K562 (cell line): Measurements from ENCODE around the gene IFNG-AS1. TPM values are rescaled to one million over a fixed set of nuclear protein-coding genes. Genes with fewer than 3 reads are reported as not detected.

Experiments used
- ATAC-seq: fragments of 200-7000 bp; cut with Tn5 transposase; 3 replicates; pipeline ENCODE4 v1.9.1; 2020; ENCODE audit warnings: moderate library complexity
- BruUV-seq: library from RNA; stranded (reverse); fragments of 400-500 nt; replicated peaks from 2 replicates; lab custom pipeline; 2021; lab: Mats Ljungman, UMichigan
- CTCF ChIA-PET: fragments of 300-600 bp; formaldehyde crosslinking; extraction: SDS; loops from one replicate; lab custom pipeline; 2021; ENCODE audit warnings: low intra/inter-chr PET ratio; lab: Yijun Ruan, JAX
- POLR2A ChIA-PET: fragments of 300-600, 350-650 bp; sonication (Branson Sonifier 250); formaldehyde crosslinking; extraction: SDS; loops from one replicate; lab custom pipeline; 2021; ENCODE audit warnings: antibody characterized with exemption, inconsistent platforms; lab: Yijun Ruan, JAX
- DNase-seq, 4 experiments: peaks; one replicate each; pipeline versions ENCODE4 v3.0.0 to v3.0.0-alpha.2; 2011 to 2018; ENCODE audit warnings: low spot score in 3 of 4, mixed read lengths in 3 of 4; ENCODE audit errors: extremely low read depth in 1 of 4
- FAIRE-seq: peaks from 2 replicates; lab custom pipeline; 2011; peaks lifted over from hg19 to GRCh38; lab: Jason Lieb, UNC
- H2AFZ ChIP-seq: 2 replicates; pipeline ENCODE4 v1.6.0; 2011; ENCODE audit warnings: low read depth, low read length, control low read depth, inconsistent platforms
- H3K27ac ChIP-seq: fragments of 200-600 bp; 3 replicates; pipeline ENCODE4 v1.8.0; 2011; ENCODE audit warnings: low read depth, mild to moderate bottlenecking, control low read depth, inconsistent platforms, low read length, moderate library complexity, mixed read lengths; ENCODE audit errors: extremely low read depth
- H3K27me3 ChIP-seq, 2 experiments: fragments of 300-600 bp in 1 of 2; 2 replicates in 1 of 2; 3 replicates in 1 of 2; pipeline versions ENCODE4 v1.6.0 to v1.8.0; 2011; ENCODE audit warnings: inconsistent platforms in 2 of 2, low read length in 2 of 2, mild to moderate bottlenecking in 1 of 2, mixed read lengths in 1 of 2, moderate library complexity in 1 of 2; ENCODE audit not compliant: control insufficient read depth in 2 of 2, insufficient read depth in 2 of 2
- H3K36me3 ChIP-seq: fragments of 300-600 bp; 3 replicates; pipeline ENCODE4 v1.8.0; 2011; ENCODE audit warnings: mild to moderate bottlenecking, low read length, inconsistent platforms; ENCODE audit not compliant: control insufficient read depth, insufficient read depth
- H3K4me1 ChIP-seq, 2 experiments: fragments of 200-600 bp in 1 of 2; replicated peaks in 1 of 2; 2 replicates in 1 of 2; 3 replicates in 1 of 2; pipeline versions ENCODE4 v1.5.1 to v1.8.0; 2011; ENCODE audit warnings: inconsistent platforms in 2 of 2, low read length in 2 of 2, mild to moderate bottlenecking in 1 of 2, mixed read lengths in 1 of 2, moderate library complexity in 1 of 2; ENCODE audit not compliant: control insufficient read depth in 2 of 2, insufficient read depth in 2 of 2
- H3K4me2 ChIP-seq: 2 replicates; pipeline ENCODE4 v1.6.1; 2011; ENCODE audit warnings: low read length, control low read depth, inconsistent platforms, mixed read lengths; ENCODE audit not compliant: insufficient read depth
- H3K4me3 ChIP-seq: fragments of 200-600 bp; sonication (generic), shearing (Covaris generic); 2 replicates; pipeline ENCODE4 v1.5.1; 2016; ENCODE audit warnings: control low read depth, inconsistent platforms
- H3K79me2 ChIP-seq: fragments of 200-600 bp; 3 replicates; pipeline ENCODE4 v1.8.0; 2011; ENCODE audit warnings: low read length, inconsistent platforms; ENCODE audit not compliant: control insufficient read depth, insufficient read depth
- H3K9ac ChIP-seq, 2 experiments: 2 replicates each; pipeline versions ENCODE4 v1.6.0 to v1.6.1; 2011; ENCODE audit warnings: low read depth in 2 of 2, low read length in 2 of 2, control low read depth in 1 of 2, inconsistent platforms in 1 of 2, mild to moderate bottlenecking in 1 of 2, mixed read lengths in 1 of 2; ENCODE audit not compliant: insufficient read depth in 1 of 2
- H3K9me1 ChIP-seq: one replicate; pipeline ENCODE4 v1.6.0; 2011; ENCODE audit warnings: inconsistent platforms, mild to moderate bottlenecking, low read length, moderate library complexity; ENCODE audit not compliant: control insufficient read depth, insufficient read depth
- H3K9me3 ChIP-seq: replicated peaks from 2 replicates; pipeline ENCODE4 v1.5.1; 2011; ENCODE audit warnings: low read depth, low read length, inconsistent platforms; ENCODE audit not compliant: control insufficient read depth, insufficient read depth
- H4K20me1 ChIP-seq: replicated peaks from 2 replicates; pipeline ENCODE4 v1.6.1; 2011; ENCODE audit warnings: low read length, inconsistent platforms, mixed read lengths; ENCODE audit not compliant: control insufficient read depth, insufficient read depth
- CBFA2T3 ChIP-seq: fragments of 450-650 bp; IDR thresholded peaks from 2 replicates; pipeline ENCODE4 v1.6.1; 2017
- DIDO1 ChIP-seq: fragments of 450-650 bp; IDR thresholded peaks from 2 replicates; pipeline ENCODE4 v1.6.1; 2016; ENCODE audit warnings: low read depth, missing biosample characterization, missing genetic modification characterization
- FOSL1 ChIP-seq: fragments of 200-800 bp; sonication (Bioruptor generic); conservative IDR thresholded peaks from 2 replicates; pipeline ENCODE4 v1.6.1; 2016; ENCODE audit warnings: missing genetic modification characterization, missing compliant biosample characterization
- HBP1 ChIP-seq: fragments of 450-650 bp; formaldehyde crosslinking; IDR thresholded peaks from 2 replicates; pipeline ENCODE4 v1.4.0; 2022; ENCODE audit warnings: missing genetic modification characterization
- LEF1 ChIP-seq: fragments of 450-650 bp; IDR thresholded peaks from 2 replicates; pipeline ENCODE4 v1.6.1; 2016; ENCODE audit warnings: mild to moderate bottlenecking
- MBD1 ChIP-seq: fragments of 250-450 bp; sonication (Bioruptor Pico); IDR thresholded peaks from 2 replicates; pipeline ENCODE4 v1.8.0; 2022; ENCODE audit warnings: inconsistent platforms
- MNT ChIP-seq, 2 experiments: fragments of 450-650 bp; conservative IDR thresholded peaks; 2 replicates each; pipeline ENCODE4 v1.6.1; 2017; ENCODE audit warnings: mild to moderate bottlenecking in 2 of 2, moderate library complexity in 2 of 2
- NELFE ChIP-seq: IDR thresholded peaks from 2 replicates; pipeline ENCODE4 v1.6.1; 2011; ENCODE audit warnings: mild to moderate bottlenecking; ENCODE audit not compliant: insufficient read depth, insufficient read length
- NR2C2 ChIP-seq, 2 experiments: fragments of 200-800 bp in 1 of 2; sonication (Bioruptor generic) in 1 of 2; sonication (generic) in 1 of 2; formaldehyde crosslinking in 1 of 2; IDR thresholded peaks; 2 replicates each; pipeline versions ENCODE4 v1.6.1 to v1.8.0; 2016 to 2022; ENCODE audit warnings: mild to moderate bottlenecking in 1 of 2, missing compliant biosample characterization in 1 of 2, missing genetic modification characterization in 1 of 2, missing genetic modification reagents in 1 of 2
- PURB ChIP-seq: sonication (generic); formaldehyde crosslinking; IDR thresholded peaks from 2 replicates; pipeline ENCODE4 v1.9.0; 2021; ENCODE audit warnings: low read depth, mild to moderate bottlenecking, missing genetic modification reagents
- SPI1 ChIP-seq: IDR thresholded peaks from 2 replicates; pipeline ENCODE4 v1.6.1; 2011; ENCODE audit warnings: low read depth, low read length, control low read depth, borderline replicate concordance
- ZNF3 ChIP-seq: fragments of 250-450 bp; sonication (Bioruptor Pico); IDR thresholded peaks from 2 replicates; pipeline ENCODE4 v1.5.0; 2021; ENCODE audit warnings: mild to moderate bottlenecking, moderate library complexity
- WGBS: fragments of 100-300 bp; shearing (Covaris generic); methylation state at CpG from one replicate; pipeline ENCODE4 v1.1.6; 2016; ENCODE audit warnings: low coverage, mixed read lengths; ENCODE audit not compliant: insufficient coverage; ENCODE audit errors: missing lambda C conversion rate; 5-methylcytosine and 5-hydroxymethylcytosine counted together
- in situ Hi-C: fragments of 300-500 bp; cut with MboI; formaldehyde crosslinking; loops from 4 replicates; pipeline ENCODE4 v1.15.0; 2018; ENCODE audit warnings: inconsistent platforms, mixed read lengths
- intact Hi-C: fragments of 100-400 bp; cut with micrococcal nuclease; formaldehyde crosslinking; loops from 2 replicates; pipeline ENCODE4 v1.14.2; 2022
- polyA plus RNA-seq, 8 experiments: library from polyadenylated mRNA; depleted of rRNA in 4 of 8; stranded (reverse) in 5 of 8; unstranded in 3 of 8; fragments of >200 nt; fragmentation: Nextera tagmentation in 2 of 8; fragmentation: Illumina TruSeq in 1 of 8; extraction: Ambion mirVana in 2 of 8; extraction: Trizol in 1 of 8; gene quantifications; 2 replicates each; pipeline versions ENCODE4 v1.2.1 to v1.2.3, GENCODE V29; 2011 to 2014; ENCODE audit warnings: inconsistent platforms in 1 of 8, missing spikeins in 1 of 8
- total RNA-seq, 7 experiments: library from RNA; depleted of rRNA in 6 of 7; stranded (reverse); fragments of >200 nt in 6 of 7; fragmentation: Illumina TruSeq in 2 of 7; extraction: Trizol in 2 of 7; gene quantifications; 2 replicates each; pipeline versions ENCODE4 v1.2.1 to v1.2.3, GENCODE V29; 2011 to 2021; ENCODE audit warnings: low replicate concordance in 1 of 7

IFNG-AS1 gene
- total and polyA plus RNA-seq, 9 of the 15 experiments (the other 6 are each of a cell fraction or from before 2014, with no cell fraction given), result not detected

- H3K9me3 ChIP-seq, result no peaks in the 10 kb centered on the region
- H3K36me3 ChIP-seq, result no peaks in the 10 kb centered on the region
- no peak overlapping the region for H3K4me2 ChIP-seq
- H3K4me3 ChIP-seq, result no peak overlapping the region
- peaks cover 4 to 14% of the 10 kb centered on the region in 2 experiments; a peak in 4 of 5 replicates for H3K4me1 ChIP-seq
- no TSS peak for BruUV-seq
- peak overlapping the region; percentile 61 for H2AFZ ChIP-seq
- ChIA-PET CTCF (no interaction called here), POLR2A (no interaction called here)
- H4K20me1 ChIP-seq, result no peaks in the 10 kb centered on the region
- WGBS, result 7% methylated on average over 5 of the region's 5 CpGs
- no peaks in the 10 kb centered on the region for H3K79me2 ChIP-seq
- no peak overlapping the region for H3K27ac ChIP-seq
- DNase-seq (no peak), FAIRE-seq (no peak), ATAC-seq (no peak)
- H3K27me3 ChIP-seq, result no peaks in the 10 kb centered on the region
- in situ Hi-C loops, result no loop called here
- H3K9me1 ChIP-seq, result no peaks in the 10 kb centered on the region
- intact Hi-C loops, result no loop called here
- no peak overlapping the region for H3K9ac ChIP-seq
- TF ChIP-seq FOSL1 (0 out of 2 replicates have a peak, but pooled peaks have one; percentile 13), SPI1 (peak; percentile 81), ZNF3 (CRISPR knock-in tag) (no peak)
Measured at GRCh38 chr12:68034567-68034966, 45.3 kb downstream of the IFNG-AS1 start.

GRCh38 chr12:68036642-68037041 is 47.4 kb downstream of the IFNG-AS1 start:
- CTCF ChIA-PET, result no interaction called here
- Histone ChIP-seq H3K9me1 (no peaks in the 10 kb centered on the region), H3K9ac (no peak overlapping the region), H3K79me2 (no peaks in the 10 kb centered on the region), H4K20me1 (no peaks in the 10 kb centered on the region), H3K4me3 (no peak overlapping the region), H3K4me1 (peaks cover 4 to 14% of the 10 kb centered on the region in 2 experiments; a peak in 4 of 5 replicates), H2AFZ (0 out of 2 replicates have a peak overlapping the region, but pooled peaks have one; percentile 61), H3K4me2 (no peak overlapping the region), H3K27me3 (no peaks in the 10 kb centered on the region), H3K36me3 (no peaks in the 10 kb centered on the region), H3K9me3 (no peaks in the 10 kb centered on the region), H3K27ac (no peak overlapping the region)
- in situ Hi-C loops (no loop called here), intact Hi-C loops (no loop called here)
- no peak for ATAC-seq
- POLR2A ChIA-PET, result interaction anchor here (0.7 kb wide), 1 partner anchor 24 kb away, joined by 3 read pairs; no protein-coding TSS in a partner anchor
- DNase-seq, result no peak
- no peak for FAIRE-seq
- WGBS, result 23% methylated on average over 7 of the region's 7 CpGs
- BruUV-seq, result no TSS peak
- TF ChIP-seq MNT (conservative IDR thresholded peaks at IDR 0.05) (no peak), CBFA2T3 (no peak), HBP1 (CRISPR knock-in tag) (no peak), LEF1 (no peak), PURB (CRISPR knock-in tag) (no peak), DIDO1 (tag) (no peak), NELFE (no peak), NR2C2 (CRISPR knock-in tag; IDR thresholded peaks at IDR 0.05) (no peak), NR2C2 (tag; IDR thresholded peaks at IDR 0.05) (no peak), MBD1 (CRISPR knock-in tag) (no peak)
